NB4 (cell line): ENCODE measurements around the gene TRMT1.

ENCODE experiments used
- DNase-seq: peaks from one replicate; pipeline ENCODE4 v3.0.0; 2010; ENCODE audit warnings: low read depth
- H3K4me3 ChIP-seq: one replicate; pipeline ENCODE4 v1.5.1; 2011; ENCODE audit warnings: mild to moderate bottlenecking, low read depth, low read length, moderate library complexity
- CTCF ChIP-seq: IDR thresholded peaks from one replicate; pipeline ENCODE4 v1.5.1; 2012; ENCODE audit warnings: low read depth, low read length
- MYC ChIP-seq: IDR thresholded peaks from 2 replicates; pipeline ENCODE4 v1.6.1; 2011; ENCODE audit warnings: low read depth, low read length
- POLR2A ChIP-seq: IDR thresholded peaks from 2 replicates; pipeline ENCODE4 v1.6.1; 2011; ENCODE audit warnings: mild to moderate bottlenecking; ENCODE audit not compliant: insufficient read length; ENCODE audit errors: extremely low read depth
- TF ChIP-seq, protein P1 (sequence below): IDR thresholded peaks from 2 replicates; pipeline ENCODE4 v1.6.1; 2011; ENCODE audit warnings: low read depth, low read length

Gene TRMT1

DNA sequence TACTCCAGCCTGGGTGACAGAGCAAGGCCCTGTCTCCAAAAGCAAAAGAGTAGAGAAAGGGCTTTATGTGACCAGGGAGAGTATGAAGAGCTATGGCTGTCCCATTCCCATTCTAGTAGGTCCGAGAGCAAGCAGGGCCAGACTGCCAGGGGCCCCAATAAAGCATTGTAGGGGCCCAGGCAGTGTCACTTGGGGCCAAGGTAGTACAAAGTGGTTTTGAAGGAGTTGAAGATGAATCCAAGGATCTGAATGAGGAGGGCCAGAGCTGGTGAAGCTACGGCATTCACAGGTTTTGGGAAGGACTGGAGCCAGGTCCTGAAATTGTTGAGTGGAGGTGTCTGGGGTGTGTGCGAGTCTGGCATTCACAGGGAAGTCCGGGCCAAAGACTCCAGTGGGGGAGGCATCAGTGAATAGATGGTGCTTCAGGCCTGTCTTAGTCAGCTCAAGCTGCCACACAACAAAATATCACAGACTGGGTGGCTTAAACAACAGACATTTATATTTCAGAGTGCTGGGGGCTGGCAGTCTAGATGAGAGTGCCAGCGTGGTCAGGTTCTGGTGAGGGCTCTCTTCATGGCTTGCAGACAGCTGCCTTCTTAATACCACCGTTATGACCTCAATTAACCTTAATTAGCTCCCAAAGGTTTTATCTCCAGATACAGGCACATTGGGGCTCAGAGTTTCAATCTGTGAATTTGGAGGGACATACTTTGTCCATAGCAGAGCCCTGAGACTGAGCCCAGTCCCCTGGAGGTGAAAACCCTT lies 11.5 kb upstream of the TRMT1 start:
- no peak for DNase-seq
- no peak for TF ChIP-seq POLR2A
- no peak for TF ChIP-seq MYC
- TF ChIP-seq CTCF, result no peak
- TF ChIP-seq, protein P1, sequence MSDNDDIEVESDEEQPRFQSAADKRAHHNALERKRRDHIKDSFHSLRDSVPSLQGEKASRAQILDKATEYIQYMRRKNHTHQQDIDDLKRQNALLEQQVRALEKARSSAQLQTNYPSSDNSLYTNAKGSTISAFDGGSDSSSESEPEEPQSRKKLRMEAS, result no peak
- no peak overlapping the region for H3K4me3 ChIP-seq

DNA sequence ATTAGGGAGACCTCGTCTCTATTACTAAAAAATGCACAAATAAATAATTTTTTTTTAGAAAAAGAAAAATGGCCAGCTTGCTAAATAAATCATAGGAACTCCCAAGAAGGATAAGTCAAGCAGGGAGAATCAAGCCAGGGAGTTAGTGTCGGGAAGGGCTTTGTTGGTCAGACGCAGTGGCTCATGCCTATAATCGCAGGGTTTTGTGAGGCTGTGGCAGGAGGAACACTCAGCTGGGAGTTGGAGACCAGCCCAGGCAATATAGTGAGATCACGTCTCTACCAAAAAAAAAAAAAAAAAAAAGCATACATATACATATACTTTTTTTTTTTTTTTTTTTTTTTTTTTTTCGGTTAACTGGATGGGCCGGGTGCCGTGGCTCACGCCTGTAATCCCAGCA lies 10.5 kb upstream of the TRMT1 start:
- TF ChIP-seq MYC (no peak), CTCF (no peak), POLR2A (no peak)
- TF ChIP-seq, protein P1, result no peak
- no peak for DNase-seq
- H3K4me3 ChIP-seq, result no peak overlapping the region

DNA sequence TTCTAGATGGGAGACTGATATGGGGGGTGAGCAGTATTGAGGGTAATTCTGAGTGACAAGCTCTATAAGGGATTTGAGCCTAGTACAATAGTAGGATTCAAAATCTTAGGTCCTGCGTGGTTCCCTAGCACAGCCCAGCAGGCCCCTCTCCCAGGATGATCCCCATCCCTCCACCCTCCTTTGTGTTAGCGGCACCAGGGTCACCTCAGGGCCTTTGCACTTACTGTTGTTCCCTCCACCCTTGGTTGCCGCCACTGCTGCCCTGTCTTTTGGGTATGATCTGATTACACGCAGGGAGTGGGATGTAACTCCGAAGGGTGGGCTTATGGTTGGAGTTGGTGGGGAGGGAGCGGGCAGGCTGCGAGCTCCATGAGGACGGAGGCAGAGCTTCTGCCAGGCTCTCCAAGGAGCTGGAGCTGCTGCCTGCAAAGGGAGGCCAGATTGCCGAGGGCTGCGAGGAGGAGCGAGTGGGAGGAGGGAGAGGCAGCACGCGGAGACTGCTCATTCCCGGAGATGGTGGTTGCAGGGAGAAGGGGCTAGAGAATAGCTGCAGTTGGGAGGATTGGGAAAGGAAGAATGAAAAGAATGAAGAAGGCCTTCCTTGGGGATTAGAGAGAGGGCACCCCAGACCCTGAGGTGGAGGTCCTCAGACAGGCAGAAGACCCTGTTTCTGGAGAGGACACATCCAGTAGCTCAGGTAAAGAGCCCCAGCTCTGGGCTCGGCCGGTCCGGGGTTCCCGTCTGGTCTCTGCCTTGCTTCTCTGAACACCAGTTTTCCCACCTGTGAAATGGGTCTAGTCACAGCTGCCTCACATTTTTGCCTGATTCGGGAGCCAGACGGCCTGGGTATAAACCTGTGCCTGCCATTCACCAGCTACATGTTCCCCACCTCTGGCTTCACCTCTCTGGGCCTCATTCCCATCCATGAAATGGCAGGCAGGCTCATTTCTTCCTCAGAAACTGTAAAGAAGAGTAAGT lies 6.7 kb upstream of the TRMT1 start:
- no peak overlapping the region for H3K4me3 ChIP-seq
- TF ChIP-seq MYC (no peak), POLR2A (no peak), CTCF (no peak)
- TF ChIP-seq, protein P1, result no peak

DNA sequence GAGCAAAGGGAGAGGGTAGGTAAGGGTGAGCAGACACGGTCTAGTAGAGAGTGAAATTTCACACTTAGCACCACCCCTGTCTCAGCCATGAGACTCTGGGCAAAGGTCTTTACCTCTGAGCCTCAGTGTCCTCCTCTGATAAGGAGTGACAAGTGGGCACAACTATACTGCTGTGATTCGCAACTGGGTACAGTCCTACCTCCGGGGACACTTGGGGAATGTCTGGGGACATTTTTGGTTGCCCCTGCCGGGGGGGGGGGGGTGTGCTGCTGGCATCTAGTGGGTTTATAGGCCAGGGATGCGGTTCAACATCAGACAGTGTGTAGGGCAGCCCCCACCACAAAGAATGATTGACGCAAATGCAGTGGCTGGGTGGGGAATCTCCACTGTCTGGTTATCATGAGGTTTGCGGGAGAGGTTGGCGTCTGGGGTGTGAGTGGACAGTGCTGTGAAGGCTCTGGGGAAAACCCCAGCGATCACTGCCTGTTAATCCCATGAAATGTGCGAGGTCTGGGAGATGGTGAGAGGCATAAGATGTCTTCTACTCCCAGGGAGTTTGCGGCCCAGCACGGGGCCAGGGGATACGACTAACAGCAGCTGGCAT lies 5.8 kb upstream of the TRMT1 start:
- DNase-seq, result no peak
- H3K4me3 ChIP-seq, result no peak overlapping the region
- TF ChIP-seq POLR2A (no peak), MYC (no peak), CTCF (no peak)
- TF ChIP-seq, protein P1, result no peak

More for the DNA sequence above, 6.7 kb upstream of the TRMT1 start:
- no peak for DNase-seq

GRCh38 chr19:13121551-13122274 lies 5.2 kb upstream of the TRMT1 start:
- no peak overlapping the region for H3K4me3 ChIP-seq
- DNase-seq, result no peak
- TF ChIP-seq CTCF, result no peak
- TF ChIP-seq POLR2A, result no peak
- TF ChIP-seq MYC, result no peak
- TF ChIP-seq, protein P1, result no peak
